ENCODE measurements around the gene CCNB3. TPM values are rescaled to one million over a fixed set of nuclear protein-coding genes. Genes with fewer than 3 reads are reported as not detected.
A peak's percentile ranks its signal among the peaks of the same experiment; 100 is the strongest.

Gene CCNB3
- polyA plus RNA-seq, 1 of the 3 experiments (the other 2 are of a cell fraction) = 1.8 TPM

GRCh38 chrX:50167366-50167765, 37.2 kb upstream of the CCNB3 start:
- no peak for DNase-seq
- Histone ChIP-seq H4K20me1 (ENCODE audit: insufficient read depth) (no peaks in the 10 kb centered on the region), H3K27me3 (ENCODE audit: insufficient read depth) (no peaks in the 10 kb centered on the region; the same call in 1 of the 2 replicates), H3K27ac (ENCODE audit: low read depth in 2 of 2, low read length in 1 of 2) (no peak overlapping the region), H2AFZ (ENCODE audit: low read depth) (no peak overlapping the region), H3F3A (replicated peaks; ENCODE audit: insufficient read depth) (no peaks in the 10 kb centered on the region), H3K4me3 (ENCODE audit: low read depth in 2 of 2, low read length in 1 of 2) (no peak overlapping the region), H3K9me3 (no peaks in the 10 kb centered on the region), H3K4me1 (ENCODE audit: control insufficient read depth in 1 of 2, insufficient read depth in 2 of 2, low read depth in 1 of 2, low read length in 1 of 2) (no peaks in the 10 kb centered on the region), H3K79me2 (ENCODE audit: insufficient read depth) (no peaks in the 10 kb centered on the region), H3K36me3 (replicated peaks in 1 of 2; ENCODE audit: control insufficient read depth in 1 of 2, insufficient read depth in 2 of 2, low read length in 1 of 2) (no peaks in the 10 kb centered on the region), H3K9me2 (no peaks in the 10 kb centered on the region), H3K9ac (no peak overlapping the region), H3K4me2 (no peak overlapping the region)
- no peak for TF ChIP-seq TAF1 (IDR thresholded peaks at IDR 0.05; ENCODE audit: borderline replicate concordance, low read depth, low read length)
- no peak for TF ChIP-seq MAX (IDR thresholded peaks at IDR 0.05; ENCODE audit: low read depth)
- TF ChIP-seq FOSL2 (IDR thresholded peaks at IDR 0.05; ENCODE audit: borderline replicate concordance, low read depth) = no peak
- no peak for TF ChIP-seq RXRA (IDR thresholded peaks at IDR 0.05; ENCODE audit: borderline replicate concordance, low read depth)
- TF ChIP-seq, protein P1, sequence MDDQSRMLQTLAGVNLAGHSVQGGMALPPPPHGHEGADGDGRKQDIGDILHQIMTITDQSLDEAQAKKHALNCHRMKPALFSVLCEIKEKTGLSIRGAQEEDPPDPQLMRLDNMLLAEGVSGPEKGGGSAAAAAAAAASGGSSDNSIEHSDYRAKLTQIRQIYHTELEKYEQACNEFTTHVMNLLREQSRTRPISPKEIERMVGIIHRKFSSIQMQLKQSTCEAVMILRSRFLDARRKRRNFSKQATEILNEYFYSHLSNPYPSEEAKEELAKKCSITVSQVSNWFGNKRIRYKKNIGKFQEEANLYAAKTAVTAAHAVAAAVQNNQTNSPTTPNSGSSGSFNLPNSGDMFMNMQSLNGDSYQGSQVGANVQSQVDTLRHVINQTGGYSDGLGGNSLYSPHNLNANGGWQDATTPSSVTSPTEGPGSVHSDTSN (IDR thresholded peaks at IDR 0.05) = no peak
- TF ChIP-seq MEF2A (IDR thresholded peaks at IDR 0.05; ENCODE audit: borderline replicate concordance, low read depth) = no peak
- no peak for TF ChIP-seq EP300 (IDR thresholded peaks at IDR 0.05; ENCODE audit: borderline replicate concordance in 1 of 2, low read depth in 1 of 2, low read length in 1 of 2)
- no peak for TF ChIP-seq EZH2phosphoT487 (IDR thresholded peaks at IDR 0.05; ENCODE audit: borderline replicate concordance, low read depth)
- TF ChIP-seq CHD2 (IDR thresholded peaks at IDR 0.05; ENCODE audit: low read length, partially characterized antibody) = no peak
- POLR2A ChIA-PET = no interaction called here
- WGBS (ENCODE audit: low lambda C conversion rate) = 37% methylated on average over 7 of the region's 7 CpGs
- CTCF ChIA-PET = no interaction called here

DNA sequence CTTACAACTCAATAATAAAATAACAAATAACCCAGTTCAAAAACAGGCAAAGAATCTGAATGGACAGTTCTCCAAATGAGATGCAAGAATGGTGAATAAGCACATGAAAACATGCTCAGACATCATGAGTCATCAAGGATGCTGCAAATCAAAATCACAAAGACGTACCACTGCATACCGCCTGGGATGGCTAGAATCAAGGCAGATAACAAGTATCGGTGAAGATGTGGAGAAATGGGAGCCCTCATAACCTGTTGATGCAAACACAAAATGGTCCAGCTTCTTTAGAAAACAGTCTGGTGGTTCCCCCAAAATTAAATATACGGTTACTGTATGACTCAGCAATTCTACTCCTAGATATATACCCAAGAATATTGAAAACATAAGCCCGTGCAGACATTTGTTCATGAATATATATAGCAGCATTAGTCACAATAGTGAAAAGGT, 36.3 kb upstream of the CCNB3 start:
- no peak for DNase-seq
- Histone ChIP-seq H4K20me1 (ENCODE audit: insufficient read depth) (no peaks in the 10 kb centered on the region), H3K9ac (no peak overlapping the region), H3F3A (replicated peaks; ENCODE audit: insufficient read depth) (no peaks in the 10 kb centered on the region), H3K4me1 (ENCODE audit: control insufficient read depth in 1 of 2, insufficient read depth in 2 of 2, low read depth in 1 of 2, low read length in 1 of 2) (no peaks in the 10 kb centered on the region), H3K79me2 (ENCODE audit: insufficient read depth) (no peaks in the 10 kb centered on the region), H3K27ac (ENCODE audit: low read depth in 2 of 2, low read length in 1 of 2) (no peak overlapping the region), H3K4me2 (no peak overlapping the region), H3K9me3 (no peaks in the 10 kb centered on the region), H3K27me3 (ENCODE audit: insufficient read depth) (no peaks in the 10 kb centered on the region; the same call in 1 of the 2 replicates), H2AFZ (ENCODE audit: low read depth) (no peak overlapping the region), H3K4me3 (ENCODE audit: low read depth in 2 of 2, low read length in 1 of 2) (no peak overlapping the region), H3K9me2 (no peaks in the 10 kb centered on the region), H3K36me3 (replicated peaks in 1 of 2; ENCODE audit: control insufficient read depth in 1 of 2, insufficient read depth in 2 of 2, low read length in 1 of 2) (no peaks in the 10 kb centered on the region)
- TF ChIP-seq YY1 (IDR thresholded peaks at IDR 0.05; ENCODE audit: low read depth) (no peak), JUND (IDR thresholded peaks at IDR 0.05) (peak; percentile 32; the same call in 1 of the 2 replicates), RFX5 (IDR thresholded peaks at IDR 0.05; ENCODE audit: low read length) (no peak), FOSL2 (IDR thresholded peaks at IDR 0.05; ENCODE audit: borderline replicate concordance, low read depth) (peak; percentile 41; the same call in 1 of the 2 replicates), RXRA (IDR thresholded peaks at IDR 0.05; ENCODE audit: borderline replicate concordance, low read depth) (no peak), TCF12 (IDR thresholded peaks at IDR 0.05) (no peak)
- TF ChIP-seq, protein P2, sequence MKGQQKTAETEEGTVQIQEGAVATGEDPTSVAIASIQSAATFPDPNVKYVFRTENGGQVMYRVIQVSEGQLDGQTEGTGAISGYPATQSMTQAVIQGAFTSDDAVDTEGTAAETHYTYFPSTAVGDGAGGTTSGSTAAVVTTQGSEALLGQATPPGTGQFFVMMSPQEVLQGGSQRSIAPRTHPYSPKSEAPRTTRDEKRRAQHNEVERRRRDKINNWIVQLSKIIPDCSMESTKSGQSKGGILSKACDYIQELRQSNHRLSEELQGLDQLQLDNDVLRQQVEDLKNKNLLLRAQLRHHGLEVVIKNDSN (IDR thresholded peaks at IDR 0.05; ENCODE audit: borderline replicate concordance, low read depth) = no peak
- TF ChIP-seq, protein P1 (IDR thresholded peaks at IDR 0.05) = peak; percentile 55
- ChIA-PET POLR2A (no interaction called here), CTCF (no interaction called here)
- 10% methylated on average over 5 of the region's 5 CpGs for WGBS (ENCODE audit: low lambda C conversion rate)

Data from SK-N-SH (cell line).